Activated CD4-positive, alpha-beta T cell treated with anti-CD3 and anti-CD28 coated beads, Interleukin-2, amount 50 U/mL, for 1 hour (primary cell): ENCODE results near the gene ASTL.

ENCODE experiments used
- DNase-seq: peaks from one replicate; pipeline ENCODE4 v3.0.0-alpha.2; 2020

The ASTL gene

DNA sequence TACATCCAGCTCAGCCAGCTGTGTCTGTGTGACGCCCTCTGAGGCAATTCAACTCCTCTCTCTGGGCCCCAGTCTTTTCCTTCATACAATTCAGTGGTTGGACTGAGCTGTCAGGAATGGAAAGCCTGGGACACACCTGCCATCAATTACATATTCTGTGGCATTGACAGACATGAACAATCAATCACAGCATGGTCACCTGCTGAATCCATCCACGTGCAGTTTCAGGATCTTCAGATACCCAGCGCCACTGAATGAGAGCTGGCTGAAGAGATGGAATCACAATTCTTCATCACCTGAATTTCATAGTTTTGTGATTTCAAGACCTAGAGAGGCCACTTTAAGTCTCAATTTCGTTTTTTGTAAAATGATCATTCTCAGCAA is 27.1 kb downstream of the ASTL start:
- no peak for DNase-seq

DNA sequence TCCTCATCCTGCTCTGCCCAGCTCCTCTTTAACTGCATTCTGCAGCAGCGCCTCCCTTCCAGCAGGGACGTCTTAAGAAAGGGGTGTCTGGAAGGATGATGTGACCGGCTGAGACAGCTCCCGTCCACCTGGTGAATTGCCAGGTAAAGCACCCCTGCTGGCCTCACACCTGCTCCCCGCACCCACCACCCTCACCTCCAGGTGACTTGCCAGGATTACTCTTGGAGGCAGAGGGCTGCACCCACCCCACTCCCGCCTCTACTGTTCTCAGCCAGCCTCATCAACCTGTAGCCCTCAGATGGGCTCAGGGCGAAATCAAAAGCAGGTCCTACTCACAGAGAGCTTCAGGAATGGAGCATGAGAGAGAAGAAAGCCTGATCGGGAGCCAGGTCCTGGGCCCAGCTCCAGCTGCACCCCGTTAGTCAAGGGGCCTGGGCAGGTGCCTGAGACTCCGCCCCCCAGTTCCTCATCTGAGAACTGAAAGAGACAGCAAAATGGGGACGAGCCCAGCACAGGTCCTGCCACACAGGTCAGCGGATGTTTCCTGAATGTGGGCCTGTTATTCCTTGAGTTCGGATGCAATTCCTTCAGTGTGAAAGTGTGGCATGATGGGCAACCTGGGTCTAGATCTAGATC is 27.6 kb downstream of the ASTL start:
- DNase-seq = no peak

DNA sequence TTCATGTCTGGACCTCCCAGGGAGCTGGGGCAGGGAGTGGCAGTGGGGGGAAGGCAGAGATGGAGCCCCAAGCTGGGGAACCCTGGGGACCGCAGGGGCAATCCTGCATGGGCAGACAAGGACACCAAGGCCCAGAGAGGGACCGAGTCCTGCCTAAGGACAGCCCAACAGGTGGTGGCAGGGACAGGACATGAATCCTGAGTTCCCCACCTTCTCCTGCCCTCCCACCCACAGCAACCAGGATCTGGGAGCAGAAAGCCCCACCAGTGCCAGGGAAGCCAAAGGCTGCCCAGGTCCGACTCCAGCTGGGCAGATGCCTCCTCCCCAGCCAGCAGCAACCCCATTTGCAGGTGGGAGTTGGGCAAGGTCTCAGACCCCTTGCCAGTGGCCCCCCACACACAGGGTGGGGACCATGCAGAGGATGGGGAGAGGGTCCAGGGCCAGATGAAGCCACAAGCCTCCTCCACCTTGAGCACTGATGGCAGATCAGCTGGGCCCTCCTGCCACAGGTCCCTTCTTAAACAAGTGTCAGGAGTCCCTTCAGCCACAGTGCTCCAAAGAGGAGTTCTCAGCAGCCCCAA is 28.3 kb downstream of the ASTL start:
- DNase-seq = no peak

DNA sequence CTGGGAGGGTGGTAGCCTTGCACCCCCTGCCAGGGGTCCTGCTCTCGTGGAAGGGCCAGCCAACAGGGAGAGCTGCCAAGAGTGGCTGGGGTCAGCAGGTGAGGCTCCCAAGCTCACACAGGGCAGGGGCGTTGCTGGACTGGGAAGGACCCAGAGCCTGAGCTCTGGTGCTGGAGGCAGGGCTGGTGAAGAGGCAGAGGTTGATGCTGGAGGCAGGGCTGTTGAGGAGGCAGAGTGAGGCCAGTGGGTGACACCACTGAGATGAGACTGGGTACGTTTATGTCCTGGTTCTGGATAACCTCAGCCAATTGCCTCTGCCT is 29.0 kb downstream of the ASTL start:
- DNase-seq = no peak

DNA sequence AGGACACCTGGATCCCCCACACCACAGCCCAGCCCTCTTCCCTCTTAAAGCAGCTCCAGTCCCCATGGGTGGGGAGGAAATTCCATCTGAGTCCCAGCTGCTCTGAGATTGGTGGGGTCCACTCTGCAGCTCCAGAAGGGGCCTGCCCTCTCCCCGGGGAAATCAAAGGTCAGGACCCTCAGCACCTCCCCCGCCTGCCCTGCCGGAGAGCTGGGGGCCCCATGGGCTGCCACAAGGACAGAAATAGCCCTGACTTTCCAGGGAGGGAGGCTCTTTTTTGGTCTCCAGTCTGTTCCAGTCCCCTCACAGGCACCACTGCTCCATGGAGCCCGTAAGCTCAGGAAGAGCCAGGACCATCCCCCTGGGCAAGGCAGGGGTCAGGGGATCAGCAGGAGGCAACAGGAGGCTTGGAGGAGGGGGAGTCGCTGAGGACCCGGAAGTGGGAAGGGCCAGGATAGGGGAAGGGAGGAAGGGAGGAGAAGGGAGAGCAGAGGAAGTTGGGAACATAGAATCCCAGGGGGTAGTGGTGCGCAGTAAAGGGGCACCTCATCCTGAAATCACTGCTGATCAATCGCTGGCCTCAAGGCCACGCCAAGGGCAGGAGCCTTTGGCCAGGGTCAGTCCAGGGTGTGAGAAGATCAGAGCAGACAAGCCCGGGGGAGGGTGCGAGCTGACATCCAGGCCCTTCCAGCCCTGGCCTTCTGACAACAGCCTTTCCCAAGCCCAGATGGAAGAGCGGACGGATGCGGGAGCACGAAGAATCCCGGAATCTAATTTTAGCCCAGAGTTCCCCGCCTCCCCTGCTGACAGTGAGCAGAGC is 29.6 kb downstream of the ASTL start:
- DNase-seq = no peak

DNA sequence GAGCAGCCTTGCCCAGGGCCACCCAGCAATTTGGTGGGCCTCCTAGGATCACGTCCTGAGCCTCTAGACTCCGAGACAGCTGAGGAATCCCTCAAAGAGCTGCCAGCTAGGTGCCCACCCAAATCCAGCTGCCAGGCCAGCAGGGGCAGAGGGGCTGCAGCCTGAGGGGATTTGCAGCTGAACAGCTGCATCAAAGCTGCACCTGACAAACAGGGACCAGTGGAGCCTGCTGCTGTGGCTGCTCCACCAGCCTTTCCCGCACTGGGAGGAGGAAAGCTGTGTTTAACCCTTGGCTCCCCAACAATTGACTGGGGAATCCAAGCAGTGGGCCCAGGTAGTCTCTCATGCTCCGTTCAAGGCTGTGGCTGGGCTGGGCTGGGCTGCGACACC is 30.2 kb downstream of the ASTL start:
- no peak for DNase-seq

DNA sequence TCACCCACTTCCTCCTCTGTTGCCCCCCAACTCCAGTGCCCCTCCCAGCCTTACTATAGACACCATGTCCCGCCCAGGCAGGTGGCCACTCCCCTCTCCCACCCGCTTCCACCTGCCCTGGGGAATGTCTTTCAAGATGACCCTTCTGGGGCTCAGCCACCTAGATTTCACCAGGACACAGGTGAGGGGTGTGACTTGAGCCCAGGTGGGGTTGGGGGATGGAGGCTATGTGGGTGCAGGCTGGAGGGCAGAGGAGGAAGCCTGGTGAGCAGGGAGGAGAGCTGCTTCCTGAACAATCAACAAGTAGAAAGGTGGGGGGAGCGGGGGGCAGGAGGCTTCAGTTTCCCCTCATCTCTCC is 30.6 kb downstream of the ASTL start:
- DNase-seq = no peak

DNA sequence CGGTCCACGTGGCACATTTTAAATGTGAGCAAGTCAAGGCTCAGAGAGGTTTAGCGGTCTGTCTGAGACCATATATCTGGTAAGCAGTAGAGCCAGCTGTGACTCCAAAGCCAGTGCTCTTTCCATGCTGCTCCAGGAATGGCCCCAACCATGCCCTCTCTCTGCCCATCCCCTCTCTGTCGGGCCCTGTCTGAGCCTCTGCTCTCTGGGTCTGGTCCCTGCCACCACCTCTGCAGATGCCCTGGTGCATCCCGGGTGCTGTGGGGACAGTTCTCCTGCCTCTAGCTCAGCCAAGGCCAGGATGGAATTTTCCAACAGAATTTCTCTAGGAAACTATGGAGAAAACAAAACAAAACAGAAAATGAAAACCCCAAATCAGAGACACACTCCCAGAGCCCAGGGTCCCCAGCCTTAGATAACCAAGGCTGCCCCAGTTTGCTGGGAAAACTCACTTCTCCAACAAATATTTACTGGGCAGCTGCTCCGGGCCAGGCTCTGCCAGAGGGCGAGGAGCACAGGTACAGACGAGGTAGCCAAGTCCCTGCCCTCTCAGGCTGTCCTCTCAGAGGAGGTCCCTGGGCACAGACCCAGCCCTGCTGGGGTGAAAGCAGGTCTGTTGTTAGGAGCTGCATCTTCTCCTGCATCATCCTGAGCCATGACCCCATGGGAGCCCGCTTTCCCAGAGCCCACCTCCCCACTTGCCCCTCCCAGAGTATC is 31.2 kb downstream of the ASTL start:
- no peak for DNase-seq

DNA sequence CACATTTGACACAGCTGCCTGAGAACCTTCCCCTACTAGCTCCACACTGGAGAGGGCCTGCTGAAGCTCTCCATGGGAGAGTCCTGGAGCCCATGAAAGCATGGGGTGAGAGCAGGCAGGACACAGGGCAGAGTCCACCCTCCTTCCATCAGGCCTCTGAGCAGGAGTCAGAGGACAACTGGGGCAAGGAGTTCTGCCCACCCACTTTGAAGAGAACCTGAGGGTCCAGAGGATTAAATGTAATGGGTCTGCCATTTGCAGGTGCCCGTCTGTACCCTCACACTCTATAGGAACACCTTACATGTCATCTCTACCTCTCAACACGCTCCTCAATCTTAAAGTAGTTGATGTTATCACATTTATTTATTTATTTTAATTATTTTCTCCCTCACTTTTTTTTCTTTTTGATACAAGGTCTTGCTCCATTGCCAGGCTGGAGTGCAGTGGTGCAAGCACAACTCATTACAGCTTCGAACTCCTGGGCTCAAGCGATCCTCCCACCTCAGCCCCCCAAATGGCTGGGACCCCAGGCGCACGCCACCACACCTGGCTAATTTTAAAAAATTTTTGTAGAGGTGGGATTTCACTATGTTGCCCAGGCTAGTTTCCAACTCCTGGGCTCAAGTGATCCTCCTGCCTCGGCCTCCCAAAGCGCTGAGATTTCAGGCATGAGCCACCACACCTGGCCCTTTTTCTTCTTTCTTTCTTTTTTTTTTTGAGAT is 32.1 kb downstream of the ASTL start:
- DNase-seq = no peak

DNA sequence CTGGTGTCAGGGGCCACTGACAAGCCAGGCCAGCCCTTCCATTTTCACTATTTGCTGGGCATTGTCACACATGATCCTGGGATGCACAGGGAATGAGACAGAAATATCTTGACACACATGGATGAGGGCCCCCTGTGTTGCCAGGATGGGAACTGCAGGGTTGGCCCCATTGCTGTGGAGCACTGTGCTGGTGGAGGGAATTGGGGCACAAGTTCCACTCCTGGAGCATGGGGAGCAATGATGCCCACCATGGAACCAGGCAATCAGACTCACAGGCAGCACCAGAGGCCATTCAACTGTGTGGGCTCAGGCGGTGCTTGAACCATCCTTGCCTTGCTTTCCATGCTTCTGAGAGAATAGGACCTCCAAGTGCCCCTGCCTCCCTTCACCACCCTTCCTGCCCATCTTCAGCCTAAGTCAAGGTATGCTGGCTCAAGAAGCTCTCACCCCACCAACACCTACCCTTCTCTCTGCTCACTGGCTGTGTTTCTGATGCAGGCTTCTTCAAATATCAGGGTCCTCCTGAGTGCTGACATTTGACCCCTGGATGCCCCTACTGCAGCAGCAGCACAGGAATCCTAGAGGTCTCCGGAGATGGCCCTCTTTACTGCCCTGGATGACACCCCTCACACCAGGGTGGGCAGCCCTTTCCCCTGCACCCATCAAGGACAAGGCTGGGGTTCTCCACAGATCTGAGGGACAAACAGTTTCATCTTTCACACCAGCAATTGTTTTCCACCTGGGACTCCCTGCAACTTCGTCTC is 33.0 kb downstream of the ASTL start:
- no peak for DNase-seq

DNA sequence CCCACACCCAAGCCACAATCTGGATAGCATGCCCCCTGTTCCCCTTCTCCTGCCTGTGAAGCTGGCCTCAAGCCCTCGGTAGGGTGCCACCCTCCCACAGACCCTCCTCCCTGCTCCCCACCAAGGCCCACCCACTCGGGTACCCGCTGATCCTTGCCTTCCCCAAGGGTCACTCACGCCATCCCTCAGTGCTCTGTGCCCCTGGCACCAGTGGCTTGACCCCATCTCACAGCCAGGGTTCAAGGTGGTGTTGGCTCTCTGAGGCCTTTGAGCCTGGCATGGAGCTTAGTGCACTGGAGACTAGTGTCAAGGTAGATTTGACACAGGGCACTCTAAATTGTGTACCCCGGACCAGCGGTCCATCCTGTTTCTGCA is 33.8 kb downstream of the ASTL start:
- DNase-seq = no peak

DNA sequence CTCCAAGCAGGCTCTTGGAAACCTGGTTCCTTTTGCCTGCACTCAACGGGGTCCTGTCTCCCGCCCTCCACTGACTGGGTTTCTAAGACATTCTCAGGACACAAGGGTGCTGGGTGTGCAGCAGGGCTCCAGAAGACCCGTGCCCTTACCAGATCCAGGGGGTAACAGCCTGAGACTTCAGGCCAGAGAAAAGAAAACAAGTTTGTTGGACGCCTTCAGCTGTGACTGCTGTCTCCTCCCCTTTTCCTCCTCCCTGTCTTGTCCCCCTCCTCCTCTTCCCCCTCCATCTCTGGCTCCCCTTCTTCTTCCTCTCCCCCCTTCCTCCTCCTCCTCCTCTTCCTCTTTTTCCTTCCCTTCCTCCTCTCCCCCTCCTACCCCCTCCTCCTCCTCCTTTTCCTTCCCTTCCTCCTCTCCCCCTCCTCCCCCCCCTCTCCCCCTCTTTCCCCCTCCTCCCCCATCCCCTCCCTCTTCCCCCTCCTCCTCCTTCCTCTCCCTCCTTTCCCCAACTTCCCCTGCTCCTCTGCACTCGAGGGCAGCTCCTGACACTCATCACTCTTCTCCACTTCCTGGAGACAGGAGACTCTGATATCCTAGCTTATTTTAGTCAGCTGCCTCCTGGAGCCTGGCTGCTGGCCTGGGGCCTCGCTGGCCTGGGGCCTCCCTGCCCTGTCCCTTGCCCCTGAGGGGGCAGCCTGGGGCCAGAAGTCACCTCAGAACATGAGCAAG is 34.4 kb downstream of the ASTL start:
- no peak for DNase-seq

DNA sequence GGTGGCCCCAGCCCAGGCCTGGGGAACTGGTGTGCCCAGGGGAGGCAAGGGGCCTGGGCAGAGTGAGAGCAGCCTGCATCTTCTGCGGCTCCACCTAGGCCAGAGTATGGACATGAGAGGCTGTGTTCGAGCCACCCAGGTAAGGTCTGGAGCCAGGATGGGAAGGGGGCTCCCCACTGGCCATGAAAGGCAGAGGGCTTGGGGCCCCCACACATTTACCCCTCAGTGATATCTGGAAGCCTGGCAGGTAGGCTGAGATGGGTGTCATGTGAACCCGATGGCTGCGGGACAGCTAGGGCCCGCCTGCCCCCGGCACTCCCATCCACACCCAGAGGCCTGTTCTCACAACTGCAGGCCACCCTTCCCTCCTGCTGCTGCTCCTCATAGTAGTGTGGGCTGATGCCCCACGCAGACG is 35.1 kb downstream of the ASTL start:
- no peak for DNase-seq

DNA sequence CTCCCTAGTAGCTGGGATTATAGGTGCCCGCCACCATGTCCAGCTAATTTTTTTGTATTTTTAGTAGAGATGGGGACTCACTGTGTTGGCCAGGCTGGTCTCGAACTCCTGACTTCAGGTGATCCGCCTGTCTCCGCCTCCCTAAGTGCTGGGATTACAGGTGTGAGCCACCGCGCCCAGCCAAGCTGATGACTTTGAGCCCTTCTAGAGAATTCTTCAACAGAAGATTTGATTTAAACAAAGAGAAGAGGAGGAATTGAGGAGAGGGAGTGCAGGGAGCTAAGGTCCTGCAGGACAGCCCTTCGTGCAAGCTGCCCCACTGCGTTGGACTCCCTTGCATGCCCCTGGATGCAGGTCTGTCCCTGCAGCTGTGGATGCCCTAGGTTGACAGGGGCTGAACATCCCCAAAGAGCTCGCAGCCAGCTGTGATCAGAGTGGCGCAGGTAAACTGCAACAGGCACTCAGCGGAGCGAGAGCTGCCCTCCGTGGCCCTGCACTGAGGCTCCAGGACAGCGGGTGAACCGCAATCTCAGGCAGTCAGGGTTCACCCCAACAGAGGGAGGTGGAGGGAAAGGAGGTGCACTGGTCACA is 35.6 kb downstream of the ASTL start:
- no peak for DNase-seq

DNA sequence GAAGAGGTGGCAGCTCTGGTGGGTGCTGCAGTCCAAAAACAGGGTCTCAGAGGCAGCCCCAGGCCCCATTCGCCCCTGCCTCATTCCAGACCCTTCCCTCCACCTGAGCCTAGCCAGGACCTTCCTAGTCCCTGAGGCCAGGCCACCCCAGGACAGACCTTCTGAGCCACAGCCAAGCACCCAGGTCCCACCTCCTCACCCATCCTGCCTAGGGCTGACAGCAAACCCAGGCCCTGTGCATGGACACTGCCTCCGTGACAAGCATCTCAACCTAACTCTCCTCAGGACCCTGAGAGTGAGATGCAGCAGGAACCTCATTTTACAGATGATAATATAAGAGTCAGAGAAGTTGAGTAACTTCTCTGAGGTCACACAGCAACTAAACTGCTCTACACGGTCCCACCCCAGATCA is 37.4 kb downstream of the ASTL start:
- no peak for DNase-seq

DNA sequence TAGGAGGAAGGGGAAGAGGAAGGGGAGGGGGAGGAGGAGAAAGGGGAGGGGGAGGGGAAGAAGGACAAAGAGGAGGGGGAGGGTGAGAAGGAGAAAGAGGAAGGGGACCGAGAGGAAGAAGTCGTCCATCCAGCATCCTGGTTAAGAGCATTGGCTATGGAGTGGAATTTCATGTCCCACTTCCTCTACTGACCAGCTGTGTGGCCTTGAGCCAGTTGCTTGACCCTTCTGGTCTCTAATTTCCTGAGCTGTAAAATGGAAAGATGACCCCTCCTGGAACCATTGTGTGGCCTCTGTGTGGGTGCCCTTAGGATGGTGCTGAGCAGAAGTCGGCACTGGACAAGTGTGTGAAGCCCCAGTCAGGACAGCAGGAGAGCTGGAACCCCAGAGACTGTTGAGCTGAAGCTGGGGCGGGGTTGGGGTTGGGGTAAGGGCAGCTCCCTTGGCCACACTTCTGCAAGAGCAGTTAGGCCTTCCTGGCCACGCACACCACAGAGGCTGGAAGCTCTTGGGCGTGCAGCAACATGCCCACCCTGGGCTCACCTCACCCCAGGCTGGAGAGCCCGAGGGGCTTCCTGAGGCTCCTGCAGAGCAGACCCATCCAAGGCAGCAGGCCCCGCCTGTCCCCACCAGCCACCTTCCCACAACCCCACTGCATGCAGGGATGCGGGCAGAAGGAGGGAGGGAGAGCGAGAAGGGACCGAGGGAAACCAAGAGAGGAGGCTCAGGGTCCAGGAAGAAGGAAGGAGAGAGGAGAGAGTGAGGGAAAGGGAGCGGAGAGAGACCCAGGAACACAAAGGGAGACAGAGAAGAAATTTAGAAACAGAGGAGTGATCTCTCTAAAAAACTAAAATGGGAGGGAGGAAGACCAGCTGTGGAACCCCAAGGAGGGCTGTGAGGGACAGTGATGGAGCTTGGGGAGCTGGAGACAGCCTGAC is 38.2 kb downstream of the ASTL start:
- no peak for DNase-seq

DNA sequence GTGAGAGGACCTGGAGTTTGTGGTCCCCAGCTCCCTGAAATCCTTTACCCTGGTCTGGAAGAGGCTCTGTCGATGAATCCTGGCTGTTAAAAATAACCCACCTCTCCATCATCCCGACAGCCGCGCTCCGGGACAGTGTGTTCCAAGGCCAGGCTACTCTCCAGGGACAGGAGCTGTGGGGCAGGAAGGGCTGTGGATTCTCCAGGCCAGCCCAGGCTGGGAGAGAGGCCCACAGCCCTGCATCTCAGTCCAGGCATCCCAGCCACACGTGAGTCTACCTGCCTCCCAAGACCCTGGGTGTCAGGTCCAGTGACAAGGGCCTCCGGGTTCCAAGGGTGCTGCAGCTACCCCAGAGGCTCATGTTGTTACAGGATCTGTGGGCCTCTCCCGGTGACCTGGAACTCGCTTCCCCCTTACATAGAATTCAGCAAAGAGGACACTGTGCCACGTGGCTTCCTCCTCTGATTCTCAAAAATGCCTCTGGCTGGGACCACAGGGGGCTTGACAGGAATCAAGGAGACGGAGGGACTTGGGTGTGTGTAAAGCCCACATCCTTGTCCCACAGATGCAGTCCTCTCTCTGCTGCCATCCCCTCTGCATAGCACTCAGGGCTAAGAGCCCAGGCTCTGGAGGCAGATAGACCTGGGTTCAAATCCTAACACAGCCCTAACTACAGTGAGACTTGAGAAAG is 39.3 kb downstream of the ASTL start:
- no peak for DNase-seq

DNA sequence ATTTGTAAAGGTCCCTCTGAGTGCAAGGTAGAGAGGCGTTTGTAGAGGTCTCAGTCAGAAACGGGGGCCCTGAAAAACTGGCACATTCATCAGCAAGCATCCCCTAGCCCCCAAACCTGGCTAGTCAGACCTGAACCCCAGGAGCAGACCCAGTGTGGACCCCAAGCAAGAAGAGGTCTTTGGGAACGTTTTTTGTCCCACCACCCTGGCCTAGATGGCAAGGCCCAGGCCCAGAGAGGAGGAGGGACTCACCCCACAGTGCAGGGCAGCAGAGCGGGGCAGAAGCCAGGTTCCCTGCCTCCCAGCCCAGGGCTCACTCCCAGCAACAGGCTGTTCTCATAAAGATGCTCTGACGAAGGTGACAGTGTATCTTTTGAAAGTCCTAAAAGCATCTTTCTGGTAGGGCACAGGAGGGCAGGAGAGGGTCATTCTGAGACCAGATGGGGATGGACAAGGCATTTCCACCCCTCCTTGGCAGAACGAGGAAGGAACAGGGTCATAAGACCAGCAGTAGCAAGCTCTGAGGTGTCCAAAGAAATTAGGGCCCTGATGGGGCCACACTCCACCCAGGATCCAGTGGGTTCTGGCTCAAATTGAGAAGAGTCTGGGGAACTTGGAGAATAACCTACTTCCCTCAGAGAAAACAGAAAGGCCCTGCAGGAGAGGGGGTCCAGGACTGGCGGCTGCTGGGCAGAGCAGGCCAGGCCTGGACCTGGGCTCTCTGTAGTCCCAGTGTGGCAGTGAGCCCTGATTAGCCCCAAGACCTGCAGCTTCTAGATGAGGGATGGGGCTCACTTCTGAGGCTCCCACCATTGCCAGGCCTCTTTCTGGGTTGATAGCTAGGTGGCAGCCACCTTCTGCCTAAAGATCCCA is 40.1 kb downstream of the ASTL start:
- DNase-seq = no peak

DNA sequence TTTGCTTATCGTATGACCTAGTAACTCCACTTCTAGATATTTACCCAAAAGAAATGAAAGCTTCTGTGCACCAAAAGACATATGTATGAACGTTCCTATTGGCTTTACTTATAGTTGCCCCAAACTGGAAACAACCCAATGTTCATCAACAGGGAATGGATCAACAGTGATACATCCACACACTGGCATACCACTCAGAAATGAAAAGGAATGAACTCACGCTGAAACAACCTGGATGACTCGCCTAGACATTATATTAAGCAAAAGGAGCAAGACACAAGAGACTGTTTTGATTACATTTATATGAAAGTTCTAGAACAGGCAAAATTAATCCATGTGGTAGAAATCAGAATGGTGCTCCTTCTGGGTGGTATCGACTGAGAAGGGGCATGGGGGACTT is 40.9 kb downstream of the ASTL start:
- DNase-seq = no peak
